H9 (cell line): Measurements from ENCODE around the gene ASTN2. TPM values are rescaled to one million over a fixed set of nuclear protein-coding genes. Genes with fewer than 3 reads are reported as not detected.

Experiments
- DNase-seq: peaks from one replicate; pipeline ENCODE4 v3.0.0-alpha.2; 2017
- H2AFZ ChIP-seq: one replicate; pipeline ENCODE4 v1.6.1; 2013; ENCODE audit warnings: mild to moderate bottlenecking, low read length, control low read depth, moderate library complexity
- H2AK5ac ChIP-seq: 2 replicates; pipeline ENCODE4 v1.6.1; 2013; ENCODE audit warnings: low read length, control low read depth, mixed read lengths; ENCODE audit not compliant: insufficient read length
- H2BK120ac ChIP-seq: one replicate; pipeline ENCODE4 v1.6.1; 2013; ENCODE audit warnings: low read depth, mild to moderate bottlenecking, low read length, control low read depth, inconsistent platforms; ENCODE audit not compliant: poor library complexity, severe bottlenecking
- H2BK12ac ChIP-seq: 2 replicates; pipeline ENCODE4 v1.6.1; 2013; ENCODE audit warnings: low read length, control low read depth, mixed read lengths, low read depth; ENCODE audit not compliant: insufficient read length
- H2BK15ac ChIP-seq: 2 replicates; pipeline ENCODE4 v1.6.1; 2013; ENCODE audit warnings: low read depth, low read length, control low read depth
- H2BK20ac ChIP-seq: one replicate; pipeline ENCODE4 v1.6.1; 2013; ENCODE audit warnings: low read depth, mild to moderate bottlenecking, low read length, control low read depth, inconsistent platforms; ENCODE audit not compliant: poor library complexity, severe bottlenecking
- H2BK5ac ChIP-seq: 2 replicates; pipeline ENCODE4 v1.6.1; 2013; ENCODE audit warnings: low read length, control low read depth, mixed read lengths; ENCODE audit not compliant: insufficient read length
- H3K14ac ChIP-seq: 2 replicates; pipeline ENCODE4 v1.6.1; 2013; ENCODE audit warnings: low read length, control low read depth; ENCODE audit not compliant: insufficient read depth
- H3K18ac ChIP-seq: 2 replicates; pipeline ENCODE4 v1.6.1; 2013; ENCODE audit warnings: low read depth, mild to moderate bottlenecking, mixed read lengths, low read length, control low read depth; ENCODE audit not compliant: insufficient read length
- H3K23ac ChIP-seq: 2 replicates; pipeline ENCODE4 v1.6.1; 2013; ENCODE audit warnings: low read length, control low read depth, mixed read lengths, low read depth; ENCODE audit not compliant: insufficient read length
- H3K23me2 ChIP-seq: 2 replicates; pipeline ENCODE4 v1.6.1; 2013; ENCODE audit warnings: low read depth, mild to moderate bottlenecking, mixed read lengths, low read length, control low read depth; ENCODE audit not compliant: insufficient read length, poor library complexity, severe bottlenecking
- H3K27ac ChIP-seq: 2 replicates; pipeline ENCODE4 v1.5.1; 2013; ENCODE audit warnings: low read length, control low read depth, mixed read lengths, low read depth; ENCODE audit not compliant: insufficient read length
- H3K27me3 ChIP-seq: 2 replicates; pipeline ENCODE4 v1.6.1; 2013; ENCODE audit warnings: low read length, control low read depth, inconsistent platforms; ENCODE audit not compliant: insufficient read depth
- H3K4ac ChIP-seq: 2 replicates; pipeline ENCODE4 v1.6.1; 2013; ENCODE audit warnings: low read depth, mild to moderate bottlenecking, control low read depth, inconsistent platforms, low read length, moderate library complexity
- H3K4me1 ChIP-seq: 2 replicates; pipeline ENCODE4 v1.6.1; 2013; ENCODE audit warnings: low read length, control low read depth, inconsistent platforms; ENCODE audit not compliant: insufficient read depth
- H3K4me2 ChIP-seq: 2 replicates; pipeline ENCODE4 v1.6.1; 2013; ENCODE audit warnings: low read length, control low read depth, mixed read lengths; ENCODE audit not compliant: insufficient read length, insufficient read depth
- H3K56ac ChIP-seq: 2 replicates; pipeline ENCODE4 v1.6.1; 2013; ENCODE audit warnings: low read depth, mild to moderate bottlenecking, mixed read lengths, low read length, control low read depth; ENCODE audit not compliant: insufficient read length
- H3K79me1 ChIP-seq: 2 replicates; pipeline ENCODE4 v1.6.1; 2013; ENCODE audit warnings: low read depth, mild to moderate bottlenecking, moderate library complexity, low read length, control low read depth, inconsistent platforms; ENCODE audit not compliant: insufficient read depth, poor library complexity, severe bottlenecking
- H3K79me2 ChIP-seq: 2 replicates; pipeline ENCODE4 v1.6.1; 2013; ENCODE audit warnings: low read length, control low read depth, inconsistent platforms; ENCODE audit not compliant: insufficient read depth
- H3K9ac ChIP-seq: 2 replicates; pipeline ENCODE4 v1.6.1; 2013; ENCODE audit warnings: low read length, control low read depth, mixed read lengths; ENCODE audit not compliant: insufficient read length; ENCODE audit errors: extremely low read depth
- H3K9me3 ChIP-seq: one replicate; pipeline ENCODE4 v1.6.1; 2013; ENCODE audit warnings: low read depth, low read length, inconsistent platforms; ENCODE audit not compliant: control insufficient read depth
- H3T11ph ChIP-seq: one replicate; pipeline ENCODE4 v1.6.1; 2013; ENCODE audit warnings: mild to moderate bottlenecking, low read length, control low read depth, inconsistent platforms
- H4K20me1 ChIP-seq: one replicate; pipeline ENCODE4 v1.6.1; 2013; ENCODE audit not compliant: control insufficient read depth, insufficient read length, insufficient read depth
- H4K5ac ChIP-seq: 2 replicates; pipeline ENCODE4 v1.6.1; 2013; ENCODE audit warnings: low read depth, mild to moderate bottlenecking, mixed read lengths, low read length, control low read depth; ENCODE audit not compliant: insufficient read length
- H4K8ac ChIP-seq: replicated peaks from 2 replicates; pipeline ENCODE4 v1.6.1; 2013; ENCODE audit warnings: low read length, control low read depth, mixed read lengths, low read depth; ENCODE audit not compliant: insufficient read length
- H4K91ac ChIP-seq: 2 replicates; pipeline ENCODE4 v1.6.1; 2013; ENCODE audit warnings: low read depth, mild to moderate bottlenecking, moderate library complexity, mixed read lengths, low read length, control low read depth; ENCODE audit not compliant: insufficient read length
- H3K27ac Mint-ChIP-seq, 3 experiments: 2 replicates in 2 of 3; 3 replicates in 1 of 3; pipeline ENCODE4 v1.8.0; 2020 to 2021; ENCODE audit warnings: mixed read lengths in 3 of 3, mild to moderate bottlenecking in 1 of 3, moderate library complexity in 1 of 3
- H3K27me3 Mint-ChIP-seq: 2 replicates; pipeline ENCODE4 v1.8.0; 2021; ENCODE audit warnings: low read depth, mild to moderate bottlenecking, moderate library complexity, mixed read lengths
- H3K36me3 Mint-ChIP-seq, 3 experiments: 2 replicates in 2 of 3; 3 replicates in 1 of 3; pipeline ENCODE4 v1.8.0; 2020 to 2021; ENCODE audit warnings: low read depth in 3 of 3, mixed read lengths in 3 of 3; ENCODE audit not compliant: insufficient read depth in 1 of 3
- H3K4me1 Mint-ChIP-seq, 2 experiments: 2 replicates each; pipeline ENCODE4 v1.8.0; 2020; ENCODE audit warnings: mixed read lengths in 2 of 2
- H3K4me3 Mint-ChIP-seq, 2 experiments: 2 replicates in 1 of 2; 3 replicates in 1 of 2; pipeline ENCODE4 v1.8.0; 2020 to 2021; ENCODE audit warnings: mild to moderate bottlenecking in 2 of 2, mixed read lengths in 2 of 2, moderate library complexity in 1 of 2
- H3K9me3 Mint-ChIP-seq, 2 experiments: 2 replicates in 1 of 2; 3 replicates in 1 of 2; pipeline ENCODE4 v1.8.0; 2020; ENCODE audit warnings: mild to moderate bottlenecking in 2 of 2, mixed read lengths in 2 of 2, moderate library complexity in 1 of 2
- CTCF ChIP-seq: fragments of 200-600 bp; sonication (generic); conservative IDR thresholded peaks from 3 replicates; pipeline ENCODE4 v1.8.0; 2021; ENCODE audit warnings: antibody characterized with exemption, mild to moderate bottlenecking
- WGBS: extraction: QIAGEN DNeasy Blood & Tissue Kit; methylation state at CpG from one replicate; pipeline ENCODE4 v1.1.7; 2013; ENCODE audit warnings: missing lambda C conversion rate, low lambda C conversion rate, mixed read lengths; ENCODE audit not compliant: insufficient read length; ENCODE audit errors: extremely low coverage; 5-methylcytosine and 5-hydroxymethylcytosine counted together
- total RNA-seq: library from RNA; stranded (reverse); gene quantifications from 2 replicates; pipeline ENCODE4 v1.2.1, GENCODE V29; 2021

ASTN2 gene
- total RNA-seq, 1 experiment from 2014 or later = 9.7 TPM

- H3T11ph ChIP-seq = no peak overlapping the region
- no peak overlapping the region for H3K14ac ChIP-seq
- TF ChIP-seq CTCF = no peak
- H4K20me1 ChIP-seq = no peaks in the 10 kb centered on the region
- H2BK5ac ChIP-seq = no peak overlapping the region
- no peak overlapping the region for H4K8ac ChIP-seq
- no peaks in the 10 kb centered on the region for H3K4me1 ChIP-seq
- H3K9ac ChIP-seq = no peak overlapping the region
- WGBS = no CpG with 5 or more reads among the region's 2 CpGs
- peaks cover 14 to 22% of the 10 kb centered on the region in 2 experiments for H3K4me1 Mint-ChIP-seq
- H3K9me3 ChIP-seq = no peaks in the 10 kb centered on the region
- H3K56ac ChIP-seq = no peak overlapping the region
- no peak overlapping the region for H3K18ac ChIP-seq
- H2BK120ac ChIP-seq = no peak overlapping the region
- H2AFZ ChIP-seq = no peak overlapping the region
- H3K79me2 ChIP-seq = no peaks in the 10 kb centered on the region
- H3K4me2 ChIP-seq = no peak overlapping the region
- H4K91ac ChIP-seq = no peak overlapping the region
- H2BK12ac ChIP-seq = no peak overlapping the region
- H3K27me3 Mint-ChIP-seq = no peaks in the 10 kb centered on the region
- no peak overlapping the region for H3K27ac Mint-ChIP-seq
- DNase-seq = no peak
- no peak overlapping the region for H2BK20ac ChIP-seq
- no peak overlapping the region for H2AK5ac ChIP-seq
- no peaks in the 10 kb centered on the region for H3K23me2 ChIP-seq
- no peak overlapping the region for H3K4ac ChIP-seq
- H3K23ac ChIP-seq = no peak overlapping the region
- no peak overlapping the region for H2BK15ac ChIP-seq
- H3K9me3 Mint-ChIP-seq = peaks cover 3 to 6% of the 10 kb centered on the region in 2 experiments; a peak in 1 of 5 replicates
- peaks cover 0 to 4% (median 0%) of the 10 kb centered on the region in 3 experiments; a peak in 1 of 7 replicates for H3K36me3 Mint-ChIP-seq
- no peaks in the 10 kb centered on the region for H3K27me3 ChIP-seq
- H4K5ac ChIP-seq = no peak overlapping the region
- no peak overlapping the region for H3K27ac ChIP-seq
- H3K79me1 ChIP-seq = no peaks in the 10 kb centered on the region
- H3K4me3 Mint-ChIP-seq = no peak overlapping the region
Measured at GRCh38 chr9:117341151-117341550, 73.7 kb downstream of the ASTN2 start.
